K562 (cell line): Measurements from ENCODE around the gene PRDM16. TPM values are rescaled to one million over a fixed set of nuclear protein-coding genes. Genes with fewer than 3 reads are reported as not detected.
A peak's percentile ranks its signal among the peaks of the same experiment; 100 is the strongest.

Experiments
- EWSR1 ChIP-seq: fragments of 450-650 bp; IDR thresholded peaks from 2 replicates; pipeline ENCODE4 v1.6.1; 2018; ENCODE audit warnings: borderline replicate concordance, mild to moderate bottlenecking, low read depth, moderate library complexity; ENCODE audit not compliant: partially characterized antibody
- GABPA ChIP-seq: fragments of 200-800 bp; sonication (Bioruptor generic); conservative IDR thresholded peaks from 2 replicates; pipeline ENCODE4 v1.6.1; 2016; ENCODE audit warnings: low read depth, missing genetic modification characterization, missing compliant biosample characterization
- IRF1 ChIP-seq: sonication (generic); formaldehyde crosslinking; IDR thresholded peaks from 2 replicates; pipeline ENCODE4 v1.8.0; 2022; ENCODE audit warnings: missing genetic modification reagents, mild to moderate bottlenecking, borderline replicate concordance
- MAZ ChIP-seq, 2 experiments: fragments of 450-650 bp in 1 of 2; sonication (generic) in 1 of 2; formaldehyde crosslinking; IDR thresholded peaks in 1 of 2; conservative IDR thresholded peaks in 1 of 2; 2 replicates each; pipeline versions ENCODE4 v1.4.0 to v1.5.0; 2020; ENCODE audit warnings: mild to moderate bottlenecking in 1 of 2, missing genetic modification reagents in 1 of 2
- MXD1 ChIP-seq: fragments of 250-450 bp; sonication (Bioruptor Pico); IDR thresholded peaks from 2 replicates; pipeline ENCODE4 v1.8.0; 2021; ENCODE audit warnings: borderline replicate concordance, mild to moderate bottlenecking, moderate library complexity; ENCODE audit not compliant: poor library complexity, severe bottlenecking
- RAD51 ChIP-seq: fragments of 450-650 bp; IDR thresholded peaks from 2 replicates; pipeline ENCODE4 v1.7.1; 2016; ENCODE audit warnings: low read depth, mild to moderate bottlenecking, borderline replicate concordance
- SNIP1 ChIP-seq: fragments of 450-650 bp; IDR thresholded peaks from 2 replicates; pipeline ENCODE4 v1.7.1; 2017; ENCODE audit warnings: low read depth, mild to moderate bottlenecking
- ZBTB17 ChIP-seq: fragments of 450-650 bp; formaldehyde crosslinking; IDR thresholded peaks from 2 replicates; pipeline ENCODE4 v1.4.0; 2020; ENCODE audit warnings: mild to moderate bottlenecking
- ZNF134 ChIP-seq: fragments of 250-450 bp; sonication (Bioruptor Pico); conservative IDR thresholded peaks from 2 replicates; pipeline ENCODE4 v1.4.0; 2020
- ZNF76 ChIP-seq: fragments of 250-450 bp; sonication (Bioruptor Pico); IDR thresholded peaks from 2 replicates; pipeline ENCODE4 v1.4.0; 2020; ENCODE audit warnings: mild to moderate bottlenecking, moderate library complexity, borderline replicate concordance
- ZSCAN29 ChIP-seq: fragments of 450-650 bp; IDR thresholded peaks from 2 replicates; pipeline ENCODE4 v1.6.1; 2017
- polyA plus RNA-seq, 8 experiments: library from polyadenylated mRNA; depleted of rRNA in 4 of 8; stranded (reverse) in 5 of 8; unstranded in 3 of 8; fragments of >200 nt; fragmentation: Nextera tagmentation in 2 of 8; fragmentation: Illumina TruSeq in 1 of 8; extraction: Ambion mirVana in 2 of 8; extraction: Trizol in 1 of 8; gene quantifications; 2 replicates each; pipeline versions ENCODE4 v1.2.1 to v1.2.3, GENCODE V29; 2011 to 2014; ENCODE audit warnings: inconsistent platforms in 1 of 8, missing spikeins in 1 of 8
- total RNA-seq, 7 experiments: library from RNA; depleted of rRNA in 6 of 7; stranded (reverse); fragments of >200 nt in 6 of 7; fragmentation: Illumina TruSeq in 2 of 7; extraction: Trizol in 2 of 7; gene quantifications; 2 replicates each; pipeline versions ENCODE4 v1.2.1 to v1.2.3, GENCODE V29; 2011 to 2021; ENCODE audit warnings: low replicate concordance in 1 of 7
- TF ChIP-seq, protein P1 (sequence below): fragments of 200-800 bp; sonication (Bioruptor generic); IDR thresholded peaks from 2 replicates; pipeline ENCODE4 v1.6.1; 2017; ENCODE audit warnings: missing genetic modification characterization, missing compliant biosample characterization
- TF ChIP-seq, protein P2 (sequence below): sonication (generic); formaldehyde crosslinking; IDR thresholded peaks from 2 replicates; pipeline ENCODE4 v1.8.1; 2023; ENCODE audit warnings: mild to moderate bottlenecking, missing genetic modification reagents
- TF ChIP-seq, protein P3 (sequence below): fragments of 250-450 bp; sonication (Bioruptor Pico); IDR thresholded peaks from 2 replicates; pipeline ENCODE4 v1.9.0; 2021; ENCODE audit warnings: mild to moderate bottlenecking, inconsistent platforms
- TF ChIP-seq, protein P4 (sequence below): fragments of 450-650 bp; IDR thresholded peaks from 2 replicates; pipeline ENCODE4 v1.6.1; 2018; ENCODE audit not compliant: partially characterized antibody

PRDM16 gene
- total and polyA plus RNA-seq, 9 of the 15 experiments (the other 6 are each of a cell fraction or from before 2014, with no cell fraction given): 0.10 to 0.27 TPM; not detected in 7

- TF ChIP-seq ZNF76 (CRISPR knock-in tag) (0 out of 2 replicates have a peak, but pooled peaks have one; percentile 22), EWSR1 (no peak), ZSCAN29 (no peak), ZBTB17 (0 out of 2 replicates have a peak, but pooled peaks have one; percentile 30), MXD1 (CRISPR knock-in tag) (no peak), MAZ (CRISPR knock-in tag; conservative IDR thresholded peaks at IDR 0.05 in 1 of 2, IDR thresholded peaks at IDR 0.05 in 1 of 2) (peak in 1 of 2 experiments; percentile 87; a peak in 2 of 4 replicates), ZNF134 (CRISPR knock-in tag) (peak; percentile 69), RAD51 (0 out of 2 replicates have a peak, but pooled peaks have one; percentile 18), GABPA (peak; percentile 59), SNIP1 (no peak), IRF1 (CRISPR knock-in tag) (no peak)
- TF ChIP-seq, protein P1, sequence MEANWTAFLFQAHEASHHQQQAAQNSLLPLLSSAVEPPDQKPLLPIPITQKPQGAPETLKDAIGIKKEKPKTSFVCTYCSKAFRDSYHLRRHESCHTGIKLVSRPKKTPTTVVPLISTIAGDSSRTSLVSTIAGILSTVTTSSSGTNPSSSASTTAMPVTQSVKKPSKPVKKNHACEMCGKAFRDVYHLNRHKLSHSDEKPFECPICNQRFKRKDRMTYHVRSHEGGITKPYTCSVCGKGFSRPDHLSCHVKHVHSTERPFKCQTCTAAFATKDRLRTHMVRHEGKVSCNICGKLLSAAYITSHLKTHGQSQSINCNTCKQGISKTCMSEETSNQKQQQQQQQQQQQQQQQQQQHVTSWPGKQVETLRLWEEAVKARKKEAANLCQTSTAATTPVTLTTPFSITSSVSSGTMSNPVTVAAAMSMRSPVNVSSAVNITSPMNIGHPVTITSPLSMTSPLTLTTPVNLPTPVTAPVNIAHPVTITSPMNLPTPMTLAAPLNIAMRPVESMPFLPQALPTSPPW (CRISPR knock-in tag): peak; percentile 65; the same call in 1 of the 2 replicates
- TF ChIP-seq, protein P2, sequence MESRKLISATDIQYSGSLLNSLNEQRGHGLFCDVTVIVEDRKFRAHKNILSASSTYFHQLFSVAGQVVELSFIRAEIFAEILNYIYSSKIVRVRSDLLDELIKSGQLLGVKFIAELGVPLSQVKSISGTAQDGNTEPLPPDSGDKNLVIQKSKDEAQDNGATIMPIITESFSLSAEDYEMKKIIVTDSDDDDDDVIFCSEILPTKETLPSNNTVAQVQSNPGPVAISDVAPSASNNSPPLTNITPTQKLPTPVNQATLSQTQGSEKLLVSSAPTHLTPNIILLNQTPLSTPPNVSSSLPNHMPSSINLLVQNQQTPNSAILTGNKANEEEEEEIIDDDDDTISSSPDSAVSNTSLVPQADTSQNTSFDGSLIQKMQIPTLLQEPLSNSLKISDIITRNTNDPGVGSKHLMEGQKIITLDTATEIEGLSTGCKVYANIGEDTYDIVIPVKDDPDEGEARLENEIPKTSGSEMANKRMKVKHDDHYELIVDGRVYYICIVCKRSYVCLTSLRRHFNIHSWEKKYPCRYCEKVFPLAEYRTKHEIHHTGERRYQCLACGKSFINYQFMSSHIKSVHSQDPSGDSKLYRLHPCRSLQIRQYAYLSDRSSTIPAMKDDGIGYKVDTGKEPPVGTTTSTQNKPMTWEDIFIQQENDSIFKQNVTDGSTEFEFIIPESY (CRISPR knock-in tag): no peak
- TF ChIP-seq, protein P3, sequence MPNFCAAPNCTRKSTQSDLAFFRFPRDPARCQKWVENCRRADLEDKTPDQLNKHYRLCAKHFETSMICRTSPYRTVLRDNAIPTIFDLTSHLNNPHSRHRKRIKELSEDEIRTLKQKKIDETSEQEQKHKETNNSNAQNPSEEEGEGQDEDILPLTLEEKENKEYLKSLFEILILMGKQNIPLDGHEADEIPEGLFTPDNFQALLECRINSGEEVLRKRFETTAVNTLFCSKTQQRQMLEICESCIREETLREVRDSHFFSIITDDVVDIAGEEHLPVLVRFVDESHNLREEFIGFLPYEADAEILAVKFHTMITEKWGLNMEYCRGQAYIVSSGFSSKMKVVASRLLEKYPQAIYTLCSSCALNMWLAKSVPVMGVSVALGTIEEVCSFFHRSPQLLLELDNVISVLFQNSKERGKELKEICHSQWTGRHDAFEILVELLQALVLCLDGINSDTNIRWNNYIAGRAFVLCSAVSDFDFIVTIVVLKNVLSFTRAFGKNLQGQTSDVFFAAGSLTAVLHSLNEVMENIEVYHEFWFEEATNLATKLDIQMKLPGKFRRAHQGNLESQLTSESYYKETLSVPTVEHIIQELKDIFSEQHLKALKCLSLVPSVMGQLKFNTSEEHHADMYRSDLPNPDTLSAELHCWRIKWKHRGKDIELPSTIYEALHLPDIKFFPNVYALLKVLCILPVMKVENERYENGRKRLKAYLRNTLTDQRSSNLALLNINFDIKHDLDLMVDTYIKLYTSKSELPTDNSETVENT (CRISPR knock-in tag): no peak
- TF ChIP-seq, protein P4, sequence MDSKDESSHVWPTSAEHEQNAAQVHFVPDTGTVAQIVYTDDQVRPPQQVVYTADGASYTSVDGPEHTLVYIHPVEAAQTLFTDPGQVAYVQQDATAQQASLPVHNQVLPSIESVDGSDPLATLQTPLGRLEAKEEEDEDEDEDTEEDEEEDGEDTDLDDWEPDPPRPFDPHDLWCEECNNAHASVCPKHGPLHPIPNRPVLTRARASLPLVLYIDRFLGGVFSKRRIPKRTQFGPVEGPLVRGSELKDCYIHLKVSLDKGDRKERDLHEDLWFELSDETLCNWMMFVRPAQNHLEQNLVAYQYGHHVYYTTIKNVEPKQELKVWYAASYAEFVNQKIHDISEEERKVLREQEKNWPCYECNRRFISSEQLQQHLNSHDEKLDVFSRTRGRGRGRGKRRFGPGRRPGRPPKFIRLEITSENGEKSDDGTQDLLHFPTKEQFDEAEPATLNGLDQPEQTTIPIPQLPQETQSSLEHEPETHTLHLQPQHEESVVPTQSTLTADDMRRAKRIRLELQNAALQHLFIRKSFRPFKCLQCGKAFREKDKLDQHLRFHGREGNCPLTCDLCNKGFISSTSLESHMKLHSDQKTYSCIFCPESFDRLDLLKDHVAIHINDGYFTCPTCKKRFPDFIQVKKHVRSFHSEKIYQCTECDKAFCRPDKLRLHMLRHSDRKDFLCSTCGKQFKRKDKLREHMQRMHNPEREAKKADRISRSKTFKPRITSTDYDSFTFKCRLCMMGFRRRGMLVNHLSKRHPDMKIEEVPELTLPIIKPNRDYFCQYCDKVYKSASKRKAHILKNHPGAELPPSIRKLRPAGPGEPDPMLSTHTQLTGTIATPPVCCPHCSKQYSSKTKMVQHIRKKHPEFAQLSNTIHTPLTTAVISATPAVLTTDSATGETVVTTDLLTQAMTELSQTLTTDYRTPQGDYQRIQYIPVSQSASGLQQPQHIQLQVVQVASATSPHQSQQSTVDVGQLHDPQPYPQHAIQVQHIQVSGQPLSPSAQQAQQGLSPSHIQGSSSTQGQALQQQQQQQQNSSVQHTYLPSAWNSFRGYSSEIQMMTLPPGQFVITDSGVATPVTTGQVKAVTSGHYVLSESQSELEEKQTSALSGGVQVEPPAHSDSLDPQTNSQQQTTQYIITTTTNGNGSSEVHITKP: peak; percentile 21
Observed at GRCh38 chr1:3423245-3423829, 354.3 kb downstream of the PRDM16 start (continued).
